Erythroblast (primary cell): ENCODE results near the gene DYNLT1.

ENCODE experiments used
- GATA1 ChIP-seq: IDR thresholded peaks from 2 replicates; pipeline ENCODE4 v1.6.1; 2011; ENCODE audit warnings: low read depth, mild to moderate bottlenecking, control low read depth, low read length, moderate library complexity
- POLR2A ChIP-seq: IDR thresholded peaks from 2 replicates; pipeline ENCODE4 v1.6.1; 2011; ENCODE audit warnings: mild to moderate bottlenecking, low read length

DNA sequence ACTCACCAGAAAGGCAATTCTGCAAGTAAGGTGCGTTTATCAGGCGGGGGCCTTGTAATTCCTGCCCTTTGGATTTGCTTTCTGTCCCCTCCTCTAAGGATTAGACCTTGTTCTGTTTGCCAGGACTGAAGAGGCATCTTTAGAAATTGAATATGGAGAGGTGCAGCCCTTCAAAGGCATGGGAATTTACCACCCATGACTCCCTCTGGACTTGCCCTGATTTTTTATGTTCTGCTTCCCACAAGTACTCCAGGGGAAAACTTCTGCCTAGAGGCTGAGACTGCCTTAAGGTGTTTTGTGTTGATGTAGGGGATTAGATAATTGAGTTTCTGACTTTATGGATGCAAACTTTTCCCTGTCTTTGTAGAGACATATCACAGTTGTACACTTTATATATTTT is 35.5 kb upstream of the DYNLT1 start:
- TF ChIP-seq POLR2A (no peak), GATA1 (no peak)
